Frontal cortex (tissue), 4 donors: Measurements from ENCODE around the gene C9orf78. TPM values are rescaled to one million over a fixed set of nuclear protein-coding genes. Genes with fewer than 3 reads are reported as not detected.

Source experiments
- DNase-seq, 2 donors: peaks; one replicate each; pipeline ENCODE4 v3.0.0; 2012; ENCODE audit warnings: low spot score in 2 of 2
- FAIRE-seq: peaks from 2 replicates; lab custom pipeline; 2012; peaks lifted over from hg19 to GRCh38; lab: Jason Lieb, UNC
- total RNA-seq: library from RNA; depleted of rRNA; stranded (reverse); fragments of >200 nt; gene quantifications from one replicate; pipeline ENCODE4 v1.2.3, GENCODE V29; 2014
- donor health status: control.
- donor health status: control.
- donor health status: control.

C9orf78 gene
- total RNA-seq, 1 donor from 2014 or later: 53.8 TPM

DNA sequence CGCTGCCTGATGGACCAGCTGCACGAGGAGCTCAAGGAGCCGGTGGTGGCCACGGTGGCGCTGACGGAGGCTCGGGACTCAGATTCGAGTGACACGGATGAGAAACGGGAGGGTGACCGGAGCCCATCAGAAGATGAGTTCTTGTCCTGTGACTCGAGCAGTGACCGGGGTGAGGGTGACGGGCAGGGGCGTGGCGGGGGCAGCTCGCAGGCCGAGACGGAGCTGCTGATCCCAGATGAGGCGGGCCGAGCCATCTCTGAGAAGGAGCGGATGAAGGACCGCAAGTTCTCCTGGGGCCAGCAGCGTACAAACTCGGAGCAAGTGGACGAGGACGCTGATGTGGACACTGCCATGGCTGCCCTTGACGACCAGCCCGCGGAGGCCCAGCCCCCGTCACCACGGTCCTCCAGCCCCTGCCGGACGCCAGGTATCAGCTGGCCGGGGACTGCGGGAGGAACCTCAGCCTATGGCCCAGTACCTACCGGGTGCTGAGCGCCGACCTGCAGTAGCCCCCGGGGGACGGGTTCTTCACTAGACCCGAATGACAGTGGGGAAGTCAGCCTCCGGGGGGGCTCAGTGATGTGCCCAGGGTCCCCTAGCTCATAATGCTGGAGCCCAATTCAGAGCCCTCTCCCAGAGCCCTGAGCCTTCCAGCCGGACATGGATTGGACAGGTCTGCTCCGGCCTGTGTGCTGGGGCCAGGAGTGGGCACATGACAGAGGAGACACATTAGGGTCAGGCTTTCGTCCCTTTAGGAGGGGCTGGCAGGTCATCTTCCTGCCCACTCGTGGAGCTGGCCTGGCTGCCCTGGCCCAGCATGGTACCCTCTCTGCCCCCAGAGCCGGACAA, 33.2 kb upstream of the C9orf78 start:
- no peak for DNase-seq

DNA sequence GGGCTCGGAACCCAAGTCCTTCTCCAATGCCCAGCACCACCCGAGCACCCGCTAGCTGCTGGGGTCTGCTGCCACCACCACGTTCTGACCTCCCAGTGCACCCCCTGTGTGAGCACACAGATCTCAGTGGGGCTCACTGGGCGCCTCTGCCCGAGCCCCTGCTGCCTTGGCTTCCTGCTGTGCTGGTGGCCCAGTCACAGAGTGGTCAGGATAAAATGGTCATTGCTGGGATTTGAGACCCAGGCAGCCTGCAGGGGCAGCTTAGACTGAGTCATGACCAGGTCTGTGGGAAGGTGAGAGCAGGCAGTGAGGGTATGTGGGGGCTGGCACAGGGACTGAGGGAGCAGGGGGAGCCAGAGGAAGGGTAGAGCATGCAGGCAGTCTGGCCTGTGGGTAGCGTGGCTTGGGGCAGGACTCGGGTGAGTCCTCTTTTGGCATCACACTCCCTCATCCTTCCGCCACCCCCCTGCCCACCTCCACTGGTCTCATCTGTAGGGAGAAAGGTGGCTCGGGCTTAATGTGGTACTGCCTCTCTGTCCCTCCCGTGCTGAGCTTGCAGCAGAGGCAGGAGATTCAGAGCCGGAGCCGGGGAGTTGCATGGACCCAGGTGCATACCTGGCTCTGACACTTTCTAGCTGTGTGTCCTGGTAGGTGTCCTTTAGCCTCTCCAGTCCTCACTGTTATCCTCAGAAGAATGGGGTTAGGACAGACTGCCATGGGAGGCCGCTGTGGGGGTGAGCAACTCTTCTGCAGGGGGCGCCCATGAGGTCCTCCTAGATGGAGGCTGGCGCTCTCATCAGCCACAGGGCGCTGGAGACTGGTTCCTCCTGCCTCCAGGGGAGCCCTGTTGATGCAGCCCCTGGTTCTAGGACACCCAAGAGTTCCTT, 32.3 kb upstream of the C9orf78 start:
- DNase-seq: no peak
- no peak for FAIRE-seq

More for the DNA sequence above, 33.2 kb upstream of the C9orf78 start:
- FAIRE-seq: no peak

DNA sequence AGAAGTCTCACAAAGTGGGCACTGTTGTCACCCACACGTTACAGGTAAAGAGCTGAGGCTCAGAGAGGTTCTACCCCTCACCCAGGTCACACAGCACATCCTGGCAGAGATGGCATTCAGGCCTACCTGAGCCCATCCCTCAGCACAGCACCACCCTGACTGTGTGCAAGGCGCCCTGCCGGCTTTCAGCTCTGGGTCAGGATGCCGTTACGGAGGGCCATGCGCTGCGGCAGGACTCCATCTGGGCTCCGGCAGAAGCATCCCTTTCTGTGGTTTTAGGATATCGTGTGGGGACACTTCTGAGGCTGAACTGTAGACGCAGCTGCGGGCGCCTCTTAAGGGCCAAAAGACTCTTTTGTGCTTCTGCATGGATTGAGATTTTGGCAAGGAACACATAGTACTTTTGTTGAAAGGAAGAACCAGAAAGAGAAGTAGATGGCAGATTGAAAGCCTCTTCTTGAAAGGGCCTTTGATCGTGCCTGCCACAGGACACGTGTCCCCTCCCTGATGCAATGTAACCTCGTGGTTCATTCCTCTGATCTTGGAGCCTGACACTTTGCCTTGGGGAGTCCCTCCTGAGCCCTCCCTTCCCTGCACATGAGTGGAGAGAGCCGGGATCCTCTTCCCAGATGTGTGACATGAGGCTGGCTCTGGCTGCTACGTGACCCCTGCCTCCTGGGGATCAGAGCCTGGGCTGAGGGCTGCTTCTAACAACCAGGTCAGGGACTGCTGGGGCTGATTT, 31.5 kb upstream of the C9orf78 start:
- DNase-seq: no peak
- FAIRE-seq: no peak

DNA sequence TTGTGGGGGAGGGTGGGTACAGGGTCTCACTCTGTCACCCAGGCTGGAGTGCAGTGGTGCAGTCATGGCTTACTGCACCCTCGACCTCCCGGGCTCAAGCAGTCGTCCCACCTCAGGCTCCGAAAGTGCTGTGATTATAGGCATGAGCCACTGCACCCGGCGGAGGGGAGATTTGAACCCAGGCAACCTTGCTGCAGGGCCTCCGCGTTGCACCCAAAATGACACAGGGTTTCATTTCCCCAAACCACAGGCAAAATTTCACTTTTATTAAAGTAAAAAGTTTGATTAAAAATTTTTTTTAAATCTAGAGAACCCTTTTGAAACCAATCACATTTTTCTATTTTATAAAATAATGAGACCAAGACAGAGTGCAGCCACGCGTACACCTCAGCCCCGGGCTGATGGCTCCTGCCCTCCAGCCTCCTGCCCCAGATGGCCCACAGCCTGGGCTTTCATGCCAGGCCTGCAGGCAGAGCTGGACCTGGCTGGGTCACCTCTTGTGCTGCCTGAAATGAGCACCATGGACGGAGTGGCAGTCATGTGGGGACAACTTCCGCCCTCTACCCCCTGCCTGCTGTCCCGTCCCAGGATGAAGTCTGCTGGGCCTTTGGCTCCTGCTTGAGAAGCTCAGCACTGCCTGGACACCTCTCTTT, 30.7 kb upstream of the C9orf78 start:
- FAIRE-seq (no peak), DNase-seq (no peak)

DNA sequence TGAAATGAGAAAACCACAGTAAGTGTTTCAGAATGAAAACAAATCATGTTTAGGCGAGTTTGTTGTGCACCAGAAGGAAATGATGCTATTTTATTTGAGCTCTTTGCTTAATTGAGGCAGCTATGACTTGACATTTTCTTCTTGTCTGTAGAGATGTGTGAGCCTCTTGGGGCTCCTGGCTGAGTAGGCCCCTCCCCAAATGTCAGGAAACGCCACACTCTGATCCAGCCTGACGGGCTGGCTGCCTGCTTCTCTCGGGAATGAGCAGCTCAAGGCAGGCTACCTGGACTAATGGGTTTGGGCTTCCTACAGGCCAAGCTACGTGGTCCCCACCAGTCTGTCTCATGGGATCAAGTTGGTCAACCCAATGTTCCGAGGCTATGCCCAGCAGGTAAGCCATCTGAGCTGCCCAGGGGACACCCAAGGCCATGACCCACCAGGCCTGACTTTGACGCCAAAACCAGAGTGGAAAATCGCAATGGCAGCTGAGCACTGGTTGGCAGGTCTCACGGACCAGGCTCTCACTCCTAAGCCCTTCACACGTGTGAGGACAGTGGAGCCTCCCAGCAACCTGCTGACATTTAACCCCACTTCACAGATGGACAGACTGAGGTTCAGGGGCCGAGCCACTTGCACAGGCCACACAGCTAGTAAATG, 30.0 kb upstream of the C9orf78 start:
- no peak for DNase-seq

DNA sequence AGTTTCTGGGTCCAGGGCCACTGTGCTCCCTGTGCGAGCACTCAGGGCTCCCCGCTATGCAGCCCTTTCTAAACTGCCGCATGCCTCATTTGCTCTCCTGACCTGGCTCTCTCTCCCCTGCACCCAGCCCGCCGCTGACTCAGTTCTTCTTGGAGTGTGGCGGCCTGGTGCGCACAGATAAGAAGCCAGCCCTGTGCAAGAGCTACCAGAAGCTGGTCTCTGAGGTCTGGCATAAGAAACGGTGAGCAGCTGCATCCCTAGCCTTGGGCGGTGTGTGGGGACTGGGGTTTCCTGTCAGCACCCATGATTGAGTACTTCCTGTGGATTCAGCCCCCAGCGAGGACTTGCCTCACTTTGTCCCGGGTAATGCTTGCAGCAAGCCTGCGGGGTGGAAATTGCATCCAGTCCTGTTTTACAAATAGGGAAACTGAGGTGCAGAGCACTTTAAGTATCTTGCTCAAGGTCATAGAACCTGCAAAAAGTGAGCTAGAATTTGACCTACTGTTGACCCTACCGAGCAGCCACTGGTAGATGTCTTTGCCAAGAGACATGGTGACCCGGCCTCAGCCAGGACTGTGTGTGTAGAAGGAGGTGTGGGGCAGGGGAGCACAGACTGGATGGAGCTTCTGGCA, 28.1 kb upstream of the C9orf78 start:
- DNase-seq (no peak), FAIRE-seq (no peak)

More for the DNA sequence above, 30.0 kb upstream of the C9orf78 start:
- no peak for FAIRE-seq

DNA sequence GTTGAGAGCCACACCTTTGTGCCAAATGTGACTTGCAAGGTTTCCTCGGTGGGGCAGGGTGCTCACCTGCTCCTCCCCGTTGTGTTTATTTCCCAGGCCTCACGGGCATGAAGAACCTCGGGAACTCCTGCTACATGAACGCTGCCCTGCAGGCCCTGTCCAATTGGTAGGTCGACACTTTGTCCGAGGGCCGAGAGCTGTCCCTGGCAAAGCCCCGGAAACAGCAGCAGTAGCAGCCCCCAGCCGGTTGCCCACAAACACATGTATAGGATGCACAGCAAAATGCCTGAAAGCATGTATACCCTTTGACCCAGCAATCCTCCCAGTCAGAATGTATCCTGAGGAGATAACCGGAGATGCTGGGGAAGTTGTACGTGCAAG, 26.4 kb upstream of the C9orf78 start:
- FAIRE-seq: no peak
- DNase-seq: no peak

DNA sequence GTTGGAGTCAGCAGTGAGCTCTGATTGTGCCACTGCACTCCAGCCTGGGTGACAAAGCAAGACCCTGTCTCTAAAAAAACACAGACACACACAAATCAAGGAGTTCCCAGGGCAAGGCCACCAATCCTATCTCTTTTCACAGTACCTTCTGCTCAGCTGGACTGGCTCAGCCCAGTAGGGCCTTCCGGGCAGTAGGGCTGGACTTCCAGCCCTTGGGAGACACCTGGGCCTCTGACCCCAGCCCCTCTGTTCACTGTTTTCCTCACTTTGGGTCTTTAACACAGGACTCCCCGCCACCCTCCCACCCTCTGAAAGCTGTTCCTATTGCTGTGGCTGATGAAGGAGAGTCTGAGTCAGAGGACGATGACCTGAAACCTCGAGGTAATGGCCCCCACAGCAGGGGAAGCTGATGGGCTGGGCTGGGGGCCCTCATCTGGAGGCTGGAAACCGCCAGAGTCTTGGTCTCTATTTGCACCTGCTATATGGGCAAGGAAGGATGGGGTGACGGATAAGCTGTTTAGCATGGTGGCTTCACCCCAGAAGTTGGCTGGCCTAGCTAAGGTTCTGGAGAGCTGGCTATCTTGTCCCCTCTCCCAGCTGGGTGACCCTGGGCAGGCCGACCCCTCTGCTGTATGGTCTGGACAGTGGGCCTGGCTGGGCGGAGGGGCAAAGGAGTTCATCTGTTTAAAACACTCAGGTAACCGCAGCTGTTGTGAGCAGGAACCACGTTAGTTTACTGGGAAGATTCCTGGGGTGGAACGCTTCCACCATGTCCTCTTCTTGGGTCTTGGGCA, 25.8 kb upstream of the C9orf78 start:
- DNase-seq (no peak), FAIRE-seq (no peak)

DNA sequence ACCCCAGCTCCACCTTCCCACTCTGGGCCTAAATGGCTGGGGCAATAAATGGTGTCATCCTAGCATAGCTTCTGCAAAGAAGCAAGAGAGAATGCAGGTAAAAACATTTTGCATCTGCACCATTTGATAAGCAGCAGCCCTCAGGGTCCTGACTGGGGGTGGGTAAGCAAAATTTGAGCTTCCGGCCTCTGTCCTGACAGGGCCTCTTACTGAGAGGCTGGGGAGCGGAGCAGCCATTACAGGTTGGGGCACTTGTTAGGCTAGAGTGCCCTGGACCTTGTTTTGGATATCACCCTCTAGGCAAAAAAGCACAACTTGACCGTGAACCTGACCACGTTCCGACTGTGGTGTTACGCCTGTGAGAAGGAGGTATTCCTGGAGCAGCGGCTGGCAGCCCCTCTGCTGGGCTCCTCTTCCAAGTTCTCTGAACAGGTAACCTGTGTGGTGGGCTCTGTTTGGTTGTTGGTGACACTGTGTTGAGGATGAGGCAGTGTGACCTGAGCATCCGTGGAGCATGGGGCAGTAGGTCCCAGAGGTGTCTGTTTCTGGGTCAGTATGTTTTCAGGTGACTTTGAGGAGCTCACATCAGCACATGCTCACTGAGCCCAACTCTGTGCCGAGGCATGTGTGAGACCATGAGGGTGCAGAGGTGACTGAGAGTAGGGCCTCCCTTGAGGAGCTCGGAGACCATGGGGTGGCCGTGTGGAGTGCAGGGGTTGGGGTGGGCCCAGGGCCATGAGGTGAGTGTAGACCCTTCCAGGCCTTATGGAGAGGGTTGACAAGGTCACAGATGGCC, 23.3 kb upstream of the C9orf78 start:
- no peak for FAIRE-seq

DNA sequence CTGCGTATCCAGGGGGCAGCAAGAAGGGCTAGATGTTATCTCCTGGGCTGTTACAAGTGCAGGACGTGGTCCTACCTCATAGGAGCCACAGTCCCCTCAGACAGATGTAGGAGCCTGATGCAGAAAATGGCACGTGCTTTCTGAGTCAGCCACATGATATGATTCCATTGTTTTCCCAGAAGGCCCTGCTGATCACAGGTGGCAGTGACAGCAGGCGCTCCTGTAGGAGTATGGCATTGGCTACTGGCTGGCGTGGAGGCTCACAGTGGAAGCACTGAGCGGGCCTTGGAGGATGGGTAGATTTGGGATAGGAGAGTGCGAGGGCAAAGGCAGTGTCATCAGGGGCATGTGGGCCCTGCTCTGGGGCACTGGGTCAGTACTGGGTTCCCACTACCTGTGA, 22.1 kb upstream of the C9orf78 start:
- FAIRE-seq (no peak), DNase-seq (no peak)

More for the DNA sequence above, 23.3 kb upstream of the C9orf78 start:
- DNase-seq: no peak

DNA sequence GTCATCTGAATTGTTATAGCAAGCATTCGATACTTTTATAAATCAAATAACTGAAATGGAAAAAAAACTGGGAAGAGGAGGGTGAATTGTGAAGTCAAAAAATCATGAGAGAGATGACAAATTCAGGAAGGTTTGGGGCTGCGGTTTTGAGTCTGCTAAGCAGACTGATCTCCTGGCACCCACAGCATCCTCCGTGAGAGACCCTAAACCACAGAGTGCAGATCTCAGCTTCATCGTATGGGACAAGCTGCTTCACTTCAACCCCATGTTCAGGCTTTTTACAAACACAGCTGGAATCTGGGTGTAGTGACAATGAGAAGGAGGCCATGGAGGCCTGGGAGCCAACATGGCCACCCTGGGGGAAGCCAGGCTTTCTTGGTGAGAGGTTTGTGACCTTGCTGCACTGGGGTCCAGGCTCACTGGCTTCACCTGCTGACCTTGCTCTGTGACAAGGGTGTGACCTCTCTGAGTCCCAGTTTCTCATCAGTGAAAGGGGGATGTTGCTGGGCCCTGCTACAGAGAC, 19.6 kb upstream of the C9orf78 start:
- FAIRE-seq (no peak), DNase-seq (no peak)

DNA sequence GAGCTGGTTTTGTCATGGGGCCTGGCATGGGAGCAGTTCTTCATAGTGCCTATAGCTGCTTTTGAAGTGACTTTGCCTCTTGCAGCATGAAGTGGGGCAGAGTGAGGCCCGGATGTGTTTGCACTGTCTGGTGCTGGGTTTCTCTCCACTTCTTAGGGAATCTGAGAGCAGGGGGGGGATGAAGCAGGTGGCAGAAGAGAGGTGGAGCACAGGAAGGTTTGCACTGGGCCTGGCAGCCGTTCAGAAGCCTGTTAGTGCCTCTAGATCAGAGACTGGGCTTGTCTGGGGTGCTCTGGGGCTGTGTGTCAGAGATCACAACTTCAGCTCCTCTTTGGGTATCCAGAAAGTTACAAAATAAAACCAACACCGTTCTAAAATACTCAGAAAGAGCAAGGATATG, 18.5 kb upstream of the C9orf78 start:
- DNase-seq (no peak), FAIRE-seq (no peak)

DNA sequence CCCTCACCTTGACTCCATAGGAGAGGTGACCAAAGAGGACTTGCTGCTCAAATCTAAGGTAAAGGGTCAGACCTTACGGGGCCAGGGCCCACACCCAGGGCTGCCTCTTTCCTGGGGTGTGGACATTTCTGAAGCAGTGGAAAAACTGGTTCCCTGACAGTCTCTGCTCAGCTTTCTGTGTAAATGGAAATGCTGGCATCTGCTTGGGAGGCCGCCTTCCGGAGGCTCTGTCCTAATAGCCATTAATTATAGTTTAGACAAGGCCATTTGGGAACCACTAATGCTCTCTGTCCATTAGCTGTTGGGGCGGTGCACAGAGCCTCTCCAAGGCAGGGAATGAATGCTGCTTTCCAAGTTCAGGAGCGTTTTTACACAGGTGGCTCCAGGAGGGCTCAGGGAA, 17.5 kb upstream of the C9orf78 start:
- DNase-seq (no peak), FAIRE-seq (no peak)

DNA sequence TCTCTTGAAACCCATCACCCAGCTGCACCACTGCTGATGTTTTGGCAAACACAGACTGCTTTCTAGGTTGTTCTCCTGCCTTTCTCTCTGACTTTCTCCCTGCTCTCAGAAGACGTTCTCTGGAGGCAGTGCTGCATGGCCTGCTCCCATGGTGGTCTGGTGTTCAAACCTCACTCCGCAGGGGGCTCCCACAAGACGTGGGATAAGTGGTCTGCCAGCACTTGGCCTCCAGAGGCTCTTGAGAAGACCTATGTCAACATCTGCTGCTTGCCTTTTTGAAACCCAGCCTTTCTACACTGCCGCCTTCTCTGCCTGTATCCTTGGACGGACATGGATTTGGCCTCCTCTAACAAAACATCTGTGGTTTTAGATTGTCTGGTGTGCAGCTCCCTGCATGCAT, 16.7 kb upstream of the C9orf78 start:
- DNase-seq (no peak), FAIRE-seq (no peak)

DNA sequence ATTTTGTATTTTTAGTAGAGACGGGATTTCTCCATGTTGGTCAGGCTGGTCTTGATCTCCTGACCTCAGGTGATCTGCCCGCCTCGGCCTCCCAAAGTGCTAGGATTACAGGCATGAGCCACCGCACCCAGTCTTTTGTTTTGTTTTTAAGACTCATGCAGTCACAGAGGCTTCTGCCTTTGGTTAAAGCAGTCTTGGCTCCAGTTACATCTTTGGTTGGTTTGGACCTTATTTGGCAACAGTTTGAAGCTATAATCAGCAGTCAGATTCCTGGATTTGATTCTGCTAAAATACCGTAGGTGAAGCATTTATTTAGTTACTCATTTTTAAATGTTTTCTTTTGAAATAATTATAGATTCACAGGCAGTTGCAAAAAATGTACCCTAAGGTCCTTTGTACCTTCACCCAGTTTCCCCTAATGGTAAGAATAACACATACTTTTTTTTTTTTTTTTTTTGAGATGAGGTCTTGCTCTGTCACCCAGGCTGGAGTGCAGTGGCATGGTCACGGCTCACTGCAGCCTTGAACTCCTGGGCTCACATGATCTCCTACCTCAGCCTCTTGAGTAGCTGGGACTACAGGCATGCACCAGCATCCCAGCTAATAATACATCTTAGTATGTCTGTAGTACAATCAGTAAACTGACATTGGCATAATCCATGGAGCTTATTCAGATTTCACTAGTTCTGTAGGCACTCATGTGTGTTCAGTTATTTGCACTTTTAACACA, 15.9 kb upstream of the C9orf78 start:
- DNase-seq (no peak), FAIRE-seq (no peak)

DNA sequence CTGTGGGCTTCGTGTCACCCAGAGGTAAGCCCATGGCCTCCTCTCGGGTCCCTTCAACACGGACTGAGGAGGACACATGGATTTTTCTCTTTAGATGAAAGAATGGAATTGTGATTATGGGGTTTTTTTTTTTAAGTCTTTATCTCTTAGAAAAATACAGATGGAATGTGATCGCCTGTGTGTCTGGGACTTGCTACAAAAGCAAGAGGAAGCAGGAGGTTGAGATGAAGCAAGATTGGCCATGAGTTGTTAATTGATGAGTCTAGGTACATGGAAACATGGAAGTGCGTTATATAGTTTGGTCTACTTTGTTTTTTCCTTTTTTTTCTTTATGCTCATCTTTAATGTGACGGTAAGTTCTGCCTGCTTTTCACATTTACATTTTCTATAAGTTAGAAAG, 14.8 kb upstream of the C9orf78 start:
- no peak for FAIRE-seq
- no peak for DNase-seq
